Measurements from ENCODE around the gene CYP4F11. TPM values are rescaled to one million over a fixed set of nuclear protein-coding genes. Genes with fewer than 3 reads are reported as not detected.
"Not testable (repeated sequence)": the region's sequence is repeated elsewhere in the genome, so short reads cannot be mapped to it uniquely, and the experiment has no call there.

CYP4F11 gene
- total RNA-seq, 1 donor from 2014 or later = not detected

DNA sequence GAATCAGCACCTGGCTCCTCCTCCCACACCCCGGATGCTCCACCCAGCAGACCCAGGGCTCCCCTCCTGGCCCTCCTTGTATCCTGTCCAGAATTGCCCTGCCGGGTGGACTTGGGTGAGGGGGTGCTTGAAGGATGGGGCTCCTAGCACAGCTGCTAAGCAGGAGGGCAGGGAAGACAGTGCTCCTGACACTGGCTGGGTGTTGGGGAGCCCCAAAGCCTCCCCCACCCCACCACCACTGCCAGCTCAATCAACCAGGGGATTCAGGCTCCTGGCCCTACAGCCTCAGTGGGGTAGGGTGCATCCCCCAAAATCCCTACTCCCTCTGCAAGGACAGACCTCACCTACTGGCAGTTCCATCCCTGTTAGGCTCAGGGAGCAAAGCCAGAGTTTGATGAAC, 2.6 kb upstream of the CYP4F11 start:
- no peak for DNase-seq
- Mint-ChIP-seq H3K4me3 (ENCODE audit: unreplicated experiment) (no peak overlapping the region), H3K9me3 (ENCODE audit: unreplicated experiment) (peaks cover 15% of the 10 kb centered on the region), H3K4me1 (ENCODE audit: low read depth, unreplicated experiment) (no peaks in the 10 kb centered on the region), H3K27ac (ENCODE audit: unreplicated experiment) (no peak overlapping the region), H3K27me3 (ENCODE audit: unreplicated experiment) (peaks cover 3% of the 10 kb centered on the region), H3K36me3 (ENCODE audit: unreplicated experiment) (no peaks in the 10 kb centered on the region)
- TF ChIP-seq, protein P1, sequence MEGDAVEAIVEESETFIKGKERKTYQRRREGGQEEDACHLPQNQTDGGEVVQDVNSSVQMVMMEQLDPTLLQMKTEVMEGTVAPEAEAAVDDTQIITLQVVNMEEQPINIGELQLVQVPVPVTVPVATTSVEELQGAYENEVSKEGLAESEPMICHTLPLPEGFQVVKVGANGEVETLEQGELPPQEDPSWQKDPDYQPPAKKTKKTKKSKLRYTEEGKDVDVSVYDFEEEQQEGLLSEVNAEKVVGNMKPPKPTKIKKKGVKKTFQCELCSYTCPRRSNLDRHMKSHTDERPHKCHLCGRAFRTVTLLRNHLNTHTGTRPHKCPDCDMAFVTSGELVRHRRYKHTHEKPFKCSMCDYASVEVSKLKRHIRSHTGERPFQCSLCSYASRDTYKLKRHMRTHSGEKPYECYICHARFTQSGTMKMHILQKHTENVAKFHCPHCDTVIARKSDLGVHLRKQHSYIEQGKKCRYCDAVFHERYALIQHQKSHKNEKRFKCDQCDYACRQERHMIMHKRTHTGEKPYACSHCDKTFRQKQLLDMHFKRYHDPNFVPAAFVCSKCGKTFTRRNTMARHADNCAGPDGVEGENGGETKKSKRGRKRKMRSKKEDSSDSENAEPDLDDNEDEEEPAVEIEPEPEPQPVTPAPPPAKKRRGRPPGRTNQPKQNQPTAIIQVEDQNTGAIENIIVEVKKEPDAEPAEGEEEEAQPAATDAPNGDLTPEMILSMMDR (IDR thresholded peaks at IDR 0.05; ENCODE audit: partially characterized antibody, unreplicated experiment) = no peak

DNA sequence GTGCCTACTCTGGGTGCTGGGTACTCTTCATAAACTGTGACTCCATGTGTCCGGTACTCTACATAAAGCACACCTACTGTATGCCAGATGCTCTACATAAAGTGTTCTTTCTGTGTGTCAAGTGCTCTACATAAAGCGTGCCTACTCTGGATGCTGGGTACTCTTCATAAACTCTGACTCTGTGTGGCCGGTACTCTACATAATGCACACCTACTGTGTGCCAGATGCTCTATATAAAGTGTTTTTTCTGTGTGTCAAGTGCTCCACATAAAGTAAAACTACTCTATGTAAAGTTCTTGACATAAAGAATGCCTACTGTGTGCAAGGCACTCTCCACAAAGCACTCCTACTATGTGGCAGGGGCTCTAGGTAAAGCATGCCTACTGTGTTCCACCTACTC, 1.8 kb upstream of the CYP4F11 start:
- Mint-ChIP-seq H3K36me3 (ENCODE audit: unreplicated experiment) (peaks cover 3% of the 10 kb centered on the region), H3K27ac (ENCODE audit: unreplicated experiment) (no peak overlapping the region)

DNA sequence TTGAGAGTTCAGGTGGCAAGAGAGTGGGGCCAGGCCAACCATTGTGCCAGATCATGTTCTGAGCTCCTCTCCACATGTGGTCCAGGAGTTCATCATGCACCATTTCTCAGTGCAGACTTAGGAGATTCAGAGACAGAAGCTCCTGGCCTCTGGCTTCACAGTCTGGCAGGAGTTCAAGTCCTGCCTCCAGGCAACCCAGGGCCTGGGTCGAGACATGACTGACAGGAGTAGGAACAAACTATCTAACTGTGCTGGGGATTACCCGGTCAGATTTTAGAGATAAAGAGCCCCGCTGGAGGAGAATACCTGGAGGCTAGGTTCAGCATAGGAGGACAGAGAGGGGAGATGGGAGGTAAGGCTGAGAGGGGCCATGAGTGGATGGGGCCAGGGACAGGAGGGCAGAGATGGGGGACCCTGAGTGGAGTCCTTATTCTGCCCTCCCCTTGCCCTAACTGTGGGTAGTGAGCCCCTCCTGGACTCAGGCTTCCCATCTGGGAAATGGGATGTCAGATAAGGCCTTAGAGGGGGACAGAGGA, 906 bp upstream of the CYP4F11 start:
- no peak for DNase-seq
- TF ChIP-seq, protein P1 (IDR thresholded peaks at IDR 0.05; ENCODE audit: partially characterized antibody, unreplicated experiment) = no peak
- Mint-ChIP-seq H3K4me1 (ENCODE audit: low read depth, unreplicated experiment) (no peaks in the 10 kb centered on the region), H3K27me3 (ENCODE audit: unreplicated experiment) (peaks cover 11% of the 10 kb centered on the region), H3K9me3 (ENCODE audit: unreplicated experiment) (peaks cover 14% of the 10 kb centered on the region), H3K4me3 (ENCODE audit: unreplicated experiment) (no peak overlapping the region), H3K27ac (ENCODE audit: unreplicated experiment) (no peak overlapping the region), H3K36me3 (ENCODE audit: unreplicated experiment) (peaks cover 6% of the 10 kb centered on the region)

More for the DNA sequence above, 1.8 kb upstream of the CYP4F11 start:
- TF ChIP-seq, protein P1 (IDR thresholded peaks at IDR 0.05; ENCODE audit: partially characterized antibody, unreplicated experiment) = no peak
- Mint-ChIP-seq H3K9me3 (ENCODE audit: unreplicated experiment) (peaks cover 13% of the 10 kb centered on the region), H3K27me3 (ENCODE audit: unreplicated experiment) (peaks cover 5% of the 10 kb centered on the region), H3K4me1 (ENCODE audit: low read depth, unreplicated experiment) (no peaks in the 10 kb centered on the region), H3K4me3 (ENCODE audit: unreplicated experiment) (no peak overlapping the region)
- DNase-seq = no peak

- DNase-seq; H3K4me1 Mint-ChIP-seq (ENCODE audit: low read depth, unreplicated experiment); H3K27ac Mint-ChIP-seq (ENCODE audit: unreplicated experiment); H3K36me3 Mint-ChIP-seq (ENCODE audit: unreplicated experiment); H3K4me3 Mint-ChIP-seq (ENCODE audit: unreplicated experiment): not testable (repeated sequence)
- Mint-ChIP-seq H3K27me3 (ENCODE audit: unreplicated experiment) (peaks cover 16% of the 10 kb centered on the region), H3K9me3 (ENCODE audit: unreplicated experiment) (peaks cover 11% of the 10 kb centered on the region)
These were observed 483 bp downstream of the CYP4F11 start for GRCh38 chr19:15933761-15934331.

- H3K9me3 Mint-ChIP-seq (ENCODE audit: unreplicated experiment) = peaks cover 6% of the 10 kb centered on the region
- DNase-seq = no peak
- no peak overlapping the region for H3K4me3 Mint-ChIP-seq (ENCODE audit: unreplicated experiment)
- peaks cover 11% of the 10 kb centered on the region for H3K36me3 Mint-ChIP-seq (ENCODE audit: unreplicated experiment)
- H3K27me3 Mint-ChIP-seq (ENCODE audit: unreplicated experiment) = peaks cover 18% of the 10 kb centered on the region
- TF ChIP-seq, protein P1 (IDR thresholded peaks at IDR 0.05; ENCODE audit: partially characterized antibody, unreplicated experiment) = no peak
- no peak overlapping the region for H3K27ac Mint-ChIP-seq (ENCODE audit: unreplicated experiment)
- H3K4me1 Mint-ChIP-seq (ENCODE audit: low read depth, unreplicated experiment) = no peaks in the 10 kb centered on the region
These were observed 6.0 kb downstream of the CYP4F11 start for GRCh38 chr19:15928321-15928720.

Measured in glutamatergic neuron (in vitro differentiated cells).